GM12865 (cell line): ENCODE data around the gene HAND2.

Experiments
- DNase-seq: peaks from one replicate; pipeline ENCODE4 v3.0.0; 2010; ENCODE audit warnings: low read depth
- H3K4me3 ChIP-seq: 2 replicates; pipeline ENCODE4 v1.5.1; 2011; ENCODE audit warnings: mild to moderate bottlenecking, low read depth, low read length, control low read depth
- TF ChIP-seq, protein P1 (sequence below): IDR thresholded peaks from 2 replicates; pipeline ENCODE4 v1.5.1; 2011; ENCODE audit warnings: low read length, control low read depth, low read depth, inconsistent platforms; ENCODE audit not compliant: insufficient read depth; ENCODE audit errors: missing control alignments

The HAND2 gene

DNA sequence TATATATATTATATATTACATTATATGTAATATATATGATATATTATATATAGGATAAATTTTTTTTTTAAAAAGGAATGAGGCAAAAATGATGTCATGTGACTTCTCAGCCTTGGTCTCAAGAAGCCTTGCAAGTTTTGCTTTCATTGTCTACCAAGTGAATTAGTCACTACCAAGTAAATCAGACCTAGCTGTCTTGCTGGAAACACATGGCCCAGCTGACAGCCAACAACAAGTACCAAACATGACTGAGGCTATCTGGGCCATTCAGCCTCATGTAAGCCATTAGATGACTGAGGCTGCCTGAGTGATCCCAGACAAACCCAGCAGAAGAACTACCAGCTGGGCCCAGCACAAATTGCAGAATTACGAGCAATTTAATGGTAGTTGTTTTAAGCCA is 44.9 kb downstream of the HAND2 start:
- H3K4me3 ChIP-seq: no peak overlapping the region
- TF ChIP-seq, protein P1, sequence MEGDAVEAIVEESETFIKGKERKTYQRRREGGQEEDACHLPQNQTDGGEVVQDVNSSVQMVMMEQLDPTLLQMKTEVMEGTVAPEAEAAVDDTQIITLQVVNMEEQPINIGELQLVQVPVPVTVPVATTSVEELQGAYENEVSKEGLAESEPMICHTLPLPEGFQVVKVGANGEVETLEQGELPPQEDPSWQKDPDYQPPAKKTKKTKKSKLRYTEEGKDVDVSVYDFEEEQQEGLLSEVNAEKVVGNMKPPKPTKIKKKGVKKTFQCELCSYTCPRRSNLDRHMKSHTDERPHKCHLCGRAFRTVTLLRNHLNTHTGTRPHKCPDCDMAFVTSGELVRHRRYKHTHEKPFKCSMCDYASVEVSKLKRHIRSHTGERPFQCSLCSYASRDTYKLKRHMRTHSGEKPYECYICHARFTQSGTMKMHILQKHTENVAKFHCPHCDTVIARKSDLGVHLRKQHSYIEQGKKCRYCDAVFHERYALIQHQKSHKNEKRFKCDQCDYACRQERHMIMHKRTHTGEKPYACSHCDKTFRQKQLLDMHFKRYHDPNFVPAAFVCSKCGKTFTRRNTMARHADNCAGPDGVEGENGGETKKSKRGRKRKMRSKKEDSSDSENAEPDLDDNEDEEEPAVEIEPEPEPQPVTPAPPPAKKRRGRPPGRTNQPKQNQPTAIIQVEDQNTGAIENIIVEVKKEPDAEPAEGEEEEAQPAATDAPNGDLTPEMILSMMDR: no peak
- no peak for DNase-seq

- no peak for DNase-seq
- TF ChIP-seq, protein P1: no peak
- no peak overlapping the region for H3K4me3 ChIP-seq
Observed at GRCh38 chr4:173482330-173482931, 47.6 kb downstream of the HAND2 start.

DNA sequence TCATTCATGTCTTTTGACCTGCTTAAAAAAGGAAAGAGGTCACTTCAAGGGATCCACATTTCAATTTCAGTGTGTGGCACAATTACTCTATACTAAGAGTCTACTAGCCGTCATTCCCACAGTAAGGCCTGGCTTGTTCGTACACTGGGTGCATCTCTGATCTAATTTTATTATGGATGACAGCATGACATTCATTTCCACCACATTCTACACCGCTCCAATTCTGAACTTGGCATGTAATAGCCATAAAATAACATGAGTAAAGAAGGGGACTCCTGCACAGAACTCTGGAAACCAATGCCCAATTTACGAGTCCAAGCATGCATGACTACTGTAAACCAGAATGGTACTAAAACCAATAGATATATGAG is 51.1 kb downstream of the HAND2 start:
- TF ChIP-seq, protein P1: no peak
- no peak overlapping the region for H3K4me3 ChIP-seq
- no peak for DNase-seq

GRCh38 chr4:173478201-173478912 is 51.7 kb downstream of the HAND2 start:
- DNase-seq: no peak
- TF ChIP-seq, protein P1: no peak
- H3K4me3 ChIP-seq: no peak overlapping the region

- DNase-seq: no peak
- TF ChIP-seq, protein P1: no peak
- H3K4me3 ChIP-seq: no peak overlapping the region
Observed at GRCh38 chr4:173477016-173477415, 53.0 kb downstream of the HAND2 start.
